Esophagus muscularis mucosa (tissue), 4 donors: Measurements from ENCODE around the gene GLT8D2. TPM values are rescaled to one million over a fixed set of nuclear protein-coding genes. Genes with fewer than 3 reads are reported as not detected.
A peak's percentile ranks its signal among the peaks of the same experiment; 100 is the strongest.

Source experiments
- DNase-seq: peaks from one replicate; pipeline ENCODE4 v3.0.0-alpha.2; 2017; ENCODE audit errors: extremely low spot score
- H3K27ac ChIP-seq, 4 donors: fragments of 200-600 bp; sonication (generic); replicated peaks in 1 of 4; 1 replicate in 3 of 4; 2 replicates in 1 of 4; pipeline ENCODE4 v1.5.1; 2016 to 2019; ENCODE audit warnings: mild to moderate bottlenecking in 1 of 4
- H3K27me3 ChIP-seq, 4 donors: fragments of 200-600 bp; sonication (generic); one replicate each; pipeline versions ENCODE4 v1.5.1 to v1.6.0; 2016 to 2019
- H3K36me3 ChIP-seq, 4 donors: fragments of 200-600 bp; sonication (generic); one replicate each; pipeline ENCODE4 v1.5.1; 2016 to 2019
- H3K4me1 ChIP-seq, 4 donors: fragments of 200-600 bp; sonication (generic); one replicate each; pipeline ENCODE4 v1.5.1; 2016 to 2019
- H3K4me3 ChIP-seq, 4 donors: fragments of 200-600 bp; sonication (generic); 1 replicate in 2 of 4; 2 replicates in 2 of 4; pipeline ENCODE4 v1.5.1; 2016 to 2019; ENCODE audit warnings: mild to moderate bottlenecking in 4 of 4, moderate library complexity in 1 of 4
- H3K9me3 ChIP-seq, 4 donors: fragments of 200-600 bp; sonication (generic); 1 replicate in 3 of 4; 2 replicates in 1 of 4; pipeline ENCODE4 v1.5.1; 2016 to 2019
- CTCF ChIP-seq, 3 experiments: fragments of 200-600 bp in 2 of 3; fragments of 450-650 bp in 1 of 3; sonication (generic) in 2 of 3; IDR thresholded peaks; one replicate each; pipeline ENCODE4 v1.5.1; 2017 to 2019; ENCODE audit warnings: antibody characterized with exemption in 3 of 3, mild to moderate bottlenecking in 2 of 3, moderate library complexity in 1 of 3
- EP300 ChIP-seq: sonication (generic); formaldehyde crosslinking; IDR thresholded peaks from one replicate; pipeline ENCODE4 v1.6.1; 2017; ENCODE audit warnings: antibody characterized with exemption
- POLR2A ChIP-seq: fragments of 450-650 bp; IDR thresholded peaks from one replicate; pipeline ENCODE4 v1.6.1; 2017; ENCODE audit warnings: antibody characterized with exemption, moderate library complexity, mild to moderate bottlenecking, low read depth
- POLR2AphosphoS5 ChIP-seq, 2 donors: sonication (generic); formaldehyde crosslinking; IDR thresholded peaks; one replicate each; pipeline ENCODE4 v1.6.1; 2017; ENCODE audit warnings: antibody characterized with exemption in 2 of 2
- WGBS: methylation state at CpG from one replicate; pipeline ENCODE4 v1.1.5; 2018; 5-methylcytosine and 5-hydroxymethylcytosine counted together
- intact Hi-C: fragments of 100-400 bp; cut with DNase I; formaldehyde crosslinking; loops from one replicate; pipeline ENCODE4 v1.15.1; 2023
- total RNA-seq, 4 donors: library from RNA; depleted of rRNA; stranded (reverse); fragments of >200 nt; gene quantifications; one replicate each; pipeline versions ENCODE4 v1.1.0 to v1.2.1, GENCODE V29; 2016

The GLT8D2 gene
- total RNA-seq, 4 donors from 2014 or later: 7.1 to 13.6 (median 11.0) TPM

- no peaks in the 10 kb centered on the region for H3K36me3 ChIP-seq
- no peaks in the 10 kb centered on the region for H3K9me3 ChIP-seq
- H3K4me3 ChIP-seq: no peak overlapping the region
- intact Hi-C loops: loop anchor here (5.0 kb wide), 1 partner anchor 93 kb away; the partner anchor contains the start of gene TDG
- peaks cover 17 to 30% (median 25%) of the 10 kb centered on the region in 4 donors for H3K4me1 ChIP-seq
- H3K27me3 ChIP-seq: no peaks in the 10 kb centered on the region
- TF ChIP-seq POLR2AphosphoS5 (IDR thresholded peaks at IDR 0.05) (no peak), CTCF (IDR thresholded peaks at IDR 0.05) (no peak), EP300 (no peak), POLR2A (no peak)
- 75% methylated on average over 2 of the region's 2 CpGs for WGBS
- H3K27ac ChIP-seq: no peak overlapping the region
- DNase-seq: no peak
Observed at GRCh38 chr12:104060791-104061190, 10.8 kb upstream of the GLT8D2 start.

- H3K27ac ChIP-seq: no peak overlapping the region
- H3K9me3 ChIP-seq: no peaks in the 10 kb centered on the region
- no peak for DNase-seq
- no peaks in the 10 kb centered on the region for H3K36me3 ChIP-seq
- H3K4me1 ChIP-seq: peaks cover 20 to 30% (median 26%) of the 10 kb centered on the region in 4 donors
- intact Hi-C loops: loop anchor here (2.0 to 5.0 kb wide), 2 partner anchors 47 to 93 kb away; partner anchors contain the start of gene TDG
- no peak overlapping the region for H3K4me3 ChIP-seq
- TF ChIP-seq CTCF (IDR thresholded peaks at IDR 0.05): no peak
- TF ChIP-seq EP300: no peak
- no peak for TF ChIP-seq POLR2A
- TF ChIP-seq POLR2AphosphoS5 (IDR thresholded peaks at IDR 0.05): no peak
- WGBS: 54% methylated on average over 2 of the region's 2 CpGs
- H3K27me3 ChIP-seq: no peaks in the 10 kb centered on the region
Observed at GRCh38 chr12:104059963-104060362, 10.0 kb upstream of the GLT8D2 start.

- Histone ChIP-seq H3K4me3 (no peak overlapping the region), H3K36me3 (no peaks in the 10 kb centered on the region), H3K27ac (no peak overlapping the region), H3K4me1 (peaks cover 22 to 29% (median 26%) of the 10 kb centered on the region in 4 donors), H3K9me3 (no peaks in the 10 kb centered on the region), H3K27me3 (no peaks in the 10 kb centered on the region)
- DNase-seq: no peak
- intact Hi-C loops: loop anchor here (2.0 kb wide), 1 partner anchor 48 kb away; no protein-coding TSS in a partner anchor
- TF ChIP-seq EP300 (no peak), CTCF (IDR thresholded peaks at IDR 0.05) (no peak), POLR2A (no peak)
- WGBS: 98% methylated on average over 4 of the region's 4 CpGs
Observed at GRCh38 chr12:104058802-104059201, 8.8 kb upstream of the GLT8D2 start.

- 5% methylated on average over 1 of the region's 1 CpG for WGBS
- Histone ChIP-seq H3K4me1 (peaks cover 19 to 21% (median 19%) of the 10 kb centered on the region in 4 donors), H3K36me3 (no peaks in the 10 kb centered on the region), H3K27me3 (no peaks in the 10 kb centered on the region), H3K27ac (no peak overlapping the region), H3K4me3 (no peak overlapping the region), H3K9me3 (no peaks in the 10 kb centered on the region)
- intact Hi-C loops: loop anchor here (2.0 kb wide), 1 partner anchor 49 kb away; no protein-coding TSS in a partner anchor
- no peak for DNase-seq
- TF ChIP-seq CTCF (IDR thresholded peaks at IDR 0.05): peak; percentile 53 to 71 (median 54)
- TF ChIP-seq EP300: no peak
- no peak for TF ChIP-seq POLR2A
Observed at GRCh38 chr12:104057771-104058197, 7.8 kb upstream of the GLT8D2 start.
